ENCODE results near the gene CLEC16A. TPM values are rescaled to one million over a fixed set of nuclear protein-coding genes. Genes with fewer than 3 reads are reported as not detected.

CLEC16A gene
- total and polyA plus RNA-seq, 9 of the 15 experiments (the other 6 are each of a cell fraction or from before 2014, with no cell fraction given), result 1.00 to 22.3 (median 10.0) TPM

DNA sequence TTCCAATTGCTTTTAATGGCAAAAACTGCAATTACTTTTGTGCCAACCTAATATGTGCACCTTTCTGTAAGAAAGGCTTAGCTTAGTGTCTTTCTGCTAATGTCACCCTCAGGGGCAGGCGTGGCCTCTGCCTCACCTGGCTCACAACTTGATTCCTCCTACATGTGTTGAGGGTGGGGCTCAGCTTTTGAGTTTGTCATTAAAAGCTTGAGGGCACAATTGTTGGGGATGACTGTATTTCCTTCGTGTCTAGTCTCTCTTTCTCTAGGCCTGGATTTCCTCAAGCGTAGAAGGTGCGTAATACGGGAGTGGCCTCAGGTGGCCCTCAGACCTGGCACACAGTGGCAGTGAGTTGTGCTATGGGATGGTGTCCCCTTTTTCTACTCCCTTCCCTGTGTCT, 94.4 kb downstream of the CLEC16A start:
- no peaks in the 10 kb centered on the region for H4K20me1 ChIP-seq (replicated peaks; ENCODE audit: control insufficient read depth, insufficient read depth, low read length)
- ChIA-PET POLR2A (no interaction called here), CTCF (ENCODE audit: low intra/inter-chr PET ratio) (no interaction called here)
- WGBS (ENCODE audit: insufficient coverage, low coverage, missing lambda C conversion rate), result 78% methylated on average over 5 of the region's 5 CpGs
- no peak overlapping the region for H3K4me2 ChIP-seq (ENCODE audit: insufficient read depth, low read length)
- no peak overlapping the region for H3K27ac ChIP-seq (ENCODE audit: extremely low read depth, low read depth, low read length)
- H3K4me3 ChIP-seq, result no peak overlapping the region
- H3K36me3 ChIP-seq (ENCODE audit: control insufficient read depth, insufficient read depth, low read length), result peaks cover 45% of the 10 kb centered on the region; the same call in 2 of the 3 replicates
- FAIRE-seq, result no peak
- H2AFZ ChIP-seq (ENCODE audit: low read depth, low read length), result no peak overlapping the region
- ATAC-seq, result no peak
- intact Hi-C loops (cut with micrococcal nuclease) (no loop called here), in situ Hi-C loops (cut with MboI) (no loop called here)
- BruUV-seq (replicated peaks), result no TSS peak
- no peak for DNase-seq (ENCODE audit: extremely low read depth in 1 of 4, low spot score in 3 of 4)
- H3K27me3 ChIP-seq (ENCODE audit: control insufficient read depth in 2 of 2, insufficient read depth in 2 of 2, low read length in 2 of 2), result no peaks in the 10 kb centered on the region
- peaks cover 0 to 3% of the 10 kb centered on the region in 2 experiments; a peak in 4 of 5 replicates for H3K4me1 ChIP-seq (replicated peaks in 1 of 2; ENCODE audit: control insufficient read depth in 2 of 2, insufficient read depth in 2 of 2, low read length in 2 of 2)
- no peaks in the 10 kb centered on the region for H3K9me1 ChIP-seq (ENCODE audit: control insufficient read depth, insufficient read depth, low read length)
- H3K9ac ChIP-seq (ENCODE audit: insufficient read depth in 1 of 2, low read depth in 2 of 2, low read length in 2 of 2), result no peak overlapping the region
- TF ChIP-seq ZNF165 (CRISPR knock-in tag; IDR thresholded peaks at IDR 0.05; ENCODE audit: borderline replicate concordance) (no peak), NCOA2 (IDR thresholded peaks at IDR 0.05; ENCODE audit: partially characterized antibody in 2 of 2) (no peak), CHD1 (IDR thresholded peaks at IDR 0.05; ENCODE audit: low read length) (no peak), HNRNPLL (IDR thresholded peaks at IDR 0.05; ENCODE audit: low read depth, low read length, poor library complexity, severe bottlenecking) (no peak), TARDBP (IDR thresholded peaks at IDR 0.05) (no peak), CBFA2T3 (IDR thresholded peaks at IDR 0.05) (no peak), ARHGAP35 (IDR thresholded peaks at IDR 0.05; ENCODE audit: partially characterized antibody) (no peak), THRAP3 (IDR thresholded peaks at IDR 0.05; ENCODE audit: borderline replicate concordance) (no peak), NUFIP1 (IDR thresholded peaks at IDR 0.05; ENCODE audit: partially characterized antibody) (no peak), FIP1L1 (IDR thresholded peaks at IDR 0.05; ENCODE audit: low read depth, low read length, poor library complexity, severe bottlenecking) (no peak), POLR2AphosphoS2 (IDR thresholded peaks at IDR 0.05; ENCODE audit: low read length) (no peak), GABPB1 (CRISPR knock-in tag; IDR thresholded peaks at IDR 0.05) (no peak), ARID2 (IDR thresholded peaks at IDR 0.05) (no peak), MYC (IDR thresholded peaks at IDR 0.05; ENCODE audit: low read depth, low read length) (no peak), MYC (CRISPR knock-in tag; IDR thresholded peaks at IDR 0.05; ENCODE audit: borderline replicate concordance, low read depth) (no peak), GTF2A2 (tag; IDR thresholded peaks at IDR 0.05) (no peak)
- TF ChIP-seq, protein P1, sequence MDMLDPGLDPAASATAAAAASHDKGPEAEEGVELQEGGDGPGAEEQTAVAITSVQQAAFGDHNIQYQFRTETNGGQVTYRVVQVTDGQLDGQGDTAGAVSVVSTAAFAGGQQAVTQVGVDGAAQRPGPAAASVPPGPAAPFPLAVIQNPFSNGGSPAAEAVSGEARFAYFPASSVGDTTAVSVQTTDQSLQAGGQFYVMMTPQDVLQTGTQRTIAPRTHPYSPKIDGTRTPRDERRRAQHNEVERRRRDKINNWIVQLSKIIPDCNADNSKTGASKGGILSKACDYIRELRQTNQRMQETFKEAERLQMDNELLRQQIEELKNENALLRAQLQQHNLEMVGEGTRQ (CRISPR knock-in tag; IDR thresholded peaks at IDR 0.05), result no peak
- TF ChIP-seq, protein P2, sequence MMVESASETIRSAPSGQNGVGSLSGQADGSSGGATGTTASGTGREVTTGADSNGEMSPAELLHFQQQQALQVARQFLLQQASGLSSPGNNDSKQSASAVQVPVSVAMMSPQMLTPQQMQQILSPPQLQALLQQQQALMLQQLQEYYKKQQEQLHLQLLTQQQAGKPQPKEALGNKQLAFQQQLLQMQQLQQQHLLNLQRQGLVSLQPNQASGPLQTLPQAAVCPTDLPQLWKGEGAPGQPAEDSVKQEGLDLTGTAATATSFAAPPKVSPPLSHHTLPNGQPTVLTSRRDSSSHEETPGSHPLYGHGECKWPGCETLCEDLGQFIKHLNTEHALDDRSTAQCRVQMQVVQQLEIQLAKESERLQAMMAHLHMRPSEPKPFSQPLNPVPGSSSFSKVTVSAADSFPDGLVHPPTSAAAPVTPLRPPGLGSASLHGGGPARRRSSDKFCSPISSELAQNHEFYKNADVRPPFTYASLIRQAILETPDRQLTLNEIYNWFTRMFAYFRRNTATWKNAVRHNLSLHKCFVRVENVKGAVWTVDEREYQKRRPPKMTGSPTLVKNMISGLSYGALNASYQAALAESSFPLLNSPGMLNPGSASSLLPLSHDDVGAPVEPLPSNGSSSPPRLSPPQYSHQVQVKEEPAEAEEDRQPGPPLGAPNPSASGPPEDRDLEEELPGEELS (CRISPR knock-in tag; IDR thresholded peaks at IDR 0.05; ENCODE audit: borderline replicate concordance), result no peak
- H3K9me3 ChIP-seq (replicated peaks; ENCODE audit: control insufficient read depth, insufficient read depth, low read depth, low read length), result no peaks in the 10 kb centered on the region
- H3K79me2 ChIP-seq (ENCODE audit: control insufficient read depth, insufficient read depth, low read length), result no peaks in the 10 kb centered on the region

All from K562 (cell line).